ENCODE data around the gene HIGD1A.

Gene HIGD1A

GRCh38 chr3:42742259-42742658 lies 62.0 kb downstream of the HIGD1A start:
- no peak overlapping the region for H3K4me3 ChIP-seq (ENCODE audit: low read length)
- no peaks in the 10 kb centered on the region for H3K27me3 ChIP-seq (ENCODE audit: insufficient read depth, low read length, poor library complexity)
- no peak overlapping the region for H2BK5ac ChIP-seq (ENCODE audit: low read length)
- H3K56ac ChIP-seq (ENCODE audit: low read length): no peak overlapping the region
- H3K4me2 ChIP-seq (ENCODE audit: low read length): no peak overlapping the region
- H3K23ac ChIP-seq (ENCODE audit: low read length): no peak overlapping the region
- no peaks in the 10 kb centered on the region for H3K79me1 ChIP-seq (ENCODE audit: low read length)
- no peak for DNase-seq
- no peak overlapping the region for H2BK15ac ChIP-seq (replicated peaks; ENCODE audit: low read depth)
- no peak overlapping the region for H4K8ac ChIP-seq (ENCODE audit: low read depth, low read length)
- no peak overlapping the region for H4K5ac ChIP-seq (ENCODE audit: low read length)
- no peaks in the 10 kb centered on the region for H3K36me3 ChIP-seq (ENCODE audit: control insufficient read depth, insufficient read depth, low read length)
- H2AK5ac ChIP-seq (ENCODE audit: low read length): no peak overlapping the region
- no peaks in the 10 kb centered on the region for H3K79me2 ChIP-seq (ENCODE audit: control insufficient read depth, insufficient read depth, low read length)
- H3K4ac ChIP-seq (ENCODE audit: low read depth, low read length): no peak overlapping the region
- H3K27ac ChIP-seq (ENCODE audit: low read depth, low read length): no peak overlapping the region
- no CpG with 5 or more reads among the region's 4 CpGs for WGBS (ENCODE audit: extremely low coverage, insufficient coverage, low lambda C conversion rate)
- no peak overlapping the region for H3K9ac ChIP-seq (ENCODE audit: low read length)
- no peak overlapping the region for H3K18ac ChIP-seq (ENCODE audit: low read length)
- no peaks in the 10 kb centered on the region for H3K4me1 ChIP-seq (ENCODE audit: control insufficient read depth, low read depth, low read length)
- no peak overlapping the region for H2BK120ac ChIP-seq (ENCODE audit: low read depth, low read length)

GRCh38 chr3:42741796-42742195 lies 62.5 kb downstream of the HIGD1A start:
- H2BK5ac ChIP-seq (ENCODE audit: low read length): no peak overlapping the region

GRCh38 chr3:42739401-42740158 lies 64.7 kb downstream of the HIGD1A start:
- H4K5ac ChIP-seq (ENCODE audit: low read length): no peak overlapping the region
- H3K4me2 ChIP-seq (ENCODE audit: low read length): no peak overlapping the region
- H2BK5ac ChIP-seq (ENCODE audit: low read length): no peak overlapping the region
- H3K23ac ChIP-seq (ENCODE audit: low read length): no peak overlapping the region
- H3K36me3 ChIP-seq (ENCODE audit: control insufficient read depth, insufficient read depth, low read length): no peaks in the 10 kb centered on the region
- H4K8ac ChIP-seq (ENCODE audit: low read depth, low read length): no peak overlapping the region
- H3K4me1 ChIP-seq (ENCODE audit: control insufficient read depth, low read depth, low read length): peaks cover 4% of the 10 kb centered on the region
- no peak overlapping the region for H2BK15ac ChIP-seq (replicated peaks; ENCODE audit: low read depth)
- H3K9ac ChIP-seq (ENCODE audit: low read length): no peak overlapping the region
- no peak overlapping the region for H2AK5ac ChIP-seq (ENCODE audit: low read length)
- H3K79me1 ChIP-seq (ENCODE audit: low read length): no peaks in the 10 kb centered on the region
- H3K18ac ChIP-seq (ENCODE audit: low read length): no peak overlapping the region
- no peaks in the 10 kb centered on the region for H3K27me3 ChIP-seq (ENCODE audit: insufficient read depth, low read length, poor library complexity)
- H3K56ac ChIP-seq (ENCODE audit: low read length): no peak overlapping the region
- no peak overlapping the region for H2BK120ac ChIP-seq (ENCODE audit: low read depth, low read length)
- no peak overlapping the region for H3K4me3 ChIP-seq (ENCODE audit: low read length)
- no peak overlapping the region for H3K27ac ChIP-seq (ENCODE audit: low read depth, low read length)
- no peak for DNase-seq
- WGBS (ENCODE audit: extremely low coverage, insufficient coverage, low lambda C conversion rate): no CpG with 5 or more reads among the region's 12 CpGs
- no peak overlapping the region for H3K4ac ChIP-seq (ENCODE audit: low read depth, low read length)
- H3K79me2 ChIP-seq (ENCODE audit: control insufficient read depth, insufficient read depth, low read length): no peaks in the 10 kb centered on the region

More at GRCh38 chr3:42741796-42742195, 62.5 kb downstream of the HIGD1A start:
- Histone ChIP-seq H3K23ac (ENCODE audit: low read length) (no peak overlapping the region), H3K4me2 (ENCODE audit: low read length) (no peak overlapping the region), H3K4me3 (ENCODE audit: low read length) (no peak overlapping the region), H3K18ac (ENCODE audit: low read length) (no peak overlapping the region), H3K9ac (ENCODE audit: low read length) (no peak overlapping the region), H3K36me3 (ENCODE audit: control insufficient read depth, insufficient read depth, low read length) (no peaks in the 10 kb centered on the region), H3K27me3 (ENCODE audit: insufficient read depth, low read length, poor library complexity) (no peaks in the 10 kb centered on the region), H2BK120ac (ENCODE audit: low read depth, low read length) (no peak overlapping the region), H2BK15ac (replicated peaks; ENCODE audit: low read depth) (no peak overlapping the region), H3K79me1 (ENCODE audit: low read length) (no peaks in the 10 kb centered on the region), H3K27ac (ENCODE audit: low read depth, low read length) (no peak overlapping the region), H3K56ac (ENCODE audit: low read length) (no peak overlapping the region), H3K4me1 (ENCODE audit: control insufficient read depth, low read depth, low read length) (no peaks in the 10 kb centered on the region), H4K8ac (ENCODE audit: low read depth, low read length) (no peak overlapping the region), H3K4ac (ENCODE audit: low read depth, low read length) (no peak overlapping the region), H3K79me2 (ENCODE audit: control insufficient read depth, insufficient read depth, low read length) (no peaks in the 10 kb centered on the region), H4K5ac (ENCODE audit: low read length) (no peak overlapping the region), H2AK5ac (ENCODE audit: low read length) (no peak overlapping the region)
- DNase-seq: no peak
- WGBS (ENCODE audit: extremely low coverage, insufficient coverage, low lambda C conversion rate): no CpG with 5 or more reads among the region's 3 CpGs

- no CpG with 5 or more reads among the region's 6 CpGs for WGBS (ENCODE audit: extremely low coverage, insufficient coverage, low lambda C conversion rate)
- Histone ChIP-seq H3K27ac (ENCODE audit: low read depth, low read length) (no peak overlapping the region), H3K56ac (ENCODE audit: low read length) (no peak overlapping the region), H2BK120ac (ENCODE audit: low read depth, low read length) (no peak overlapping the region), H3K79me2 (ENCODE audit: control insufficient read depth, insufficient read depth, low read length) (no peaks in the 10 kb centered on the region), H3K9ac (ENCODE audit: low read length) (no peak overlapping the region), H2BK5ac (ENCODE audit: low read length) (no peak overlapping the region), H4K8ac (ENCODE audit: low read depth, low read length) (no peak overlapping the region), H3K4me2 (ENCODE audit: low read length) (no peak overlapping the region), H3K23ac (ENCODE audit: low read length) (no peak overlapping the region), H3K18ac (ENCODE audit: low read length) (no peak overlapping the region), H3K27me3 (ENCODE audit: insufficient read depth, low read length, poor library complexity) (no peaks in the 10 kb centered on the region), H3K4ac (ENCODE audit: low read depth, low read length) (no peak overlapping the region), H3K79me1 (ENCODE audit: low read length) (no peaks in the 10 kb centered on the region), H2BK15ac (replicated peaks; ENCODE audit: low read depth) (no peak overlapping the region), H4K5ac (ENCODE audit: low read length) (no peak overlapping the region), H3K36me3 (ENCODE audit: control insufficient read depth, insufficient read depth, low read length) (no peaks in the 10 kb centered on the region), H3K4me3 (ENCODE audit: low read length) (no peak overlapping the region), H3K4me1 (ENCODE audit: control insufficient read depth, low read depth, low read length) (peaks cover 6% of the 10 kb centered on the region), H2AK5ac (ENCODE audit: low read length) (no peak overlapping the region)
- DNase-seq: no peak
Observed at GRCh38 chr3:42736531-42736930, 67.8 kb downstream of the HIGD1A start.

GRCh38 chr3:42736081-42736480 lies 68.2 kb downstream of the HIGD1A start:
- Histone ChIP-seq H3K79me2 (ENCODE audit: control insufficient read depth, insufficient read depth, low read length) (no peaks in the 10 kb centered on the region), H3K18ac (ENCODE audit: low read length) (no peak overlapping the region), H3K4me1 (ENCODE audit: control insufficient read depth, low read depth, low read length) (peaks cover 6% of the 10 kb centered on the region), H3K23ac (ENCODE audit: low read length) (no peak overlapping the region), H3K27me3 (ENCODE audit: insufficient read depth, low read length, poor library complexity) (no peaks in the 10 kb centered on the region), H3K27ac (ENCODE audit: low read depth, low read length) (no peak overlapping the region), H2BK120ac (ENCODE audit: low read depth, low read length) (no peak overlapping the region), H3K36me3 (ENCODE audit: control insufficient read depth, insufficient read depth, low read length) (no peaks in the 10 kb centered on the region), H4K5ac (ENCODE audit: low read length) (no peak overlapping the region), H2BK15ac (replicated peaks; ENCODE audit: low read depth) (no peak overlapping the region), H3K4me3 (ENCODE audit: low read length) (no peak overlapping the region), H2AK5ac (ENCODE audit: low read length) (no peak overlapping the region), H3K9ac (ENCODE audit: low read length) (no peak overlapping the region), H3K79me1 (ENCODE audit: low read length) (no peaks in the 10 kb centered on the region), H3K4me2 (ENCODE audit: low read length) (no peak overlapping the region), H3K56ac (ENCODE audit: low read length) (peak overlapping the region; percentile 43), H3K4ac (ENCODE audit: low read depth, low read length) (no peak overlapping the region), H4K8ac (ENCODE audit: low read depth, low read length) (no peak overlapping the region), H2BK5ac (ENCODE audit: low read length) (no peak overlapping the region)
- WGBS (ENCODE audit: extremely low coverage, insufficient coverage, low lambda C conversion rate): no CpG with 5 or more reads among the region's 1 CpG
- DNase-seq: peak; percentile 69

- Histone ChIP-seq H3K79me1 (ENCODE audit: low read length) (no peaks in the 10 kb centered on the region), H3K4me1 (ENCODE audit: control insufficient read depth, low read depth, low read length) (peaks cover 6% of the 10 kb centered on the region), H4K8ac (ENCODE audit: low read depth, low read length) (no peak overlapping the region), H2BK120ac (ENCODE audit: low read depth, low read length) (no peak overlapping the region), H3K23ac (ENCODE audit: low read length) (no peak overlapping the region), H3K27me3 (ENCODE audit: insufficient read depth, low read length, poor library complexity) (no peaks in the 10 kb centered on the region), H3K36me3 (ENCODE audit: control insufficient read depth, insufficient read depth, low read length) (no peaks in the 10 kb centered on the region), H4K5ac (ENCODE audit: low read length) (no peak overlapping the region), H3K27ac (ENCODE audit: low read depth, low read length) (no peak overlapping the region), H2BK15ac (replicated peaks; ENCODE audit: low read depth) (no peak overlapping the region), H3K4me3 (ENCODE audit: low read length) (no peak overlapping the region), H3K56ac (ENCODE audit: low read length) (peak overlapping the region; percentile 43), H3K79me2 (ENCODE audit: control insufficient read depth, insufficient read depth, low read length) (no peaks in the 10 kb centered on the region), H3K4me2 (ENCODE audit: low read length) (no peak overlapping the region), H3K9ac (ENCODE audit: low read length) (no peak overlapping the region), H3K4ac (ENCODE audit: low read depth, low read length) (no peak overlapping the region), H3K18ac (ENCODE audit: low read length) (no peak overlapping the region), H2AK5ac (ENCODE audit: low read length) (no peak overlapping the region), H2BK5ac (ENCODE audit: low read length) (no peak overlapping the region)
- WGBS (ENCODE audit: extremely low coverage, insufficient coverage, low lambda C conversion rate): no CpG with 5 or more reads among the region's 12 CpGs
- no peak for DNase-seq
Observed at GRCh38 chr3:42735615-42736014, 68.7 kb downstream of the HIGD1A start.
